Uterus (tissue), 4 donors: ENCODE results near the gene KAT5. TPM values are rescaled to one million over a fixed set of nuclear protein-coding genes. Genes with fewer than 3 reads are reported as not detected.
A peak's percentile ranks its signal among the peaks of the same experiment; 100 is the strongest.

Experiments
- DNase-seq, 2 donors: peaks; one replicate each; pipeline ENCODE4 v3.0.0-alpha.2; 2019 to 2020
- H3K27ac ChIP-seq, 2 donors: fragments of 200-600 bp; sonication (generic); 1 replicate in 1 of 2; 2 replicates in 1 of 2; pipeline ENCODE4 v1.5.1; 2016 to 2018
- H3K27me3 ChIP-seq, 2 donors: fragments of 200-600 bp; sonication (generic); one replicate each; pipeline ENCODE4 v1.5.1; 2018 to 2019; ENCODE audit warnings: control low read depth in 1 of 2
- H3K36me3 ChIP-seq, 2 donors: fragments of 200-600 bp; sonication (generic); one replicate each; pipeline ENCODE4 v1.5.1; 2019; ENCODE audit warnings: control low read depth in 1 of 2
- H3K4me1 ChIP-seq, 2 donors: fragments of 200-600 bp; sonication (generic); one replicate each; pipeline ENCODE4 v1.5.1; 2018 to 2019; ENCODE audit warnings: control low read depth in 1 of 2
- H3K4me3 ChIP-seq, 2 donors: fragments of 200-600 bp; sonication (generic); 1 replicate in 1 of 2; 2 replicates in 1 of 2; pipeline ENCODE4 v1.5.1; 2018 to 2019; ENCODE audit warnings: mild to moderate bottlenecking in 1 of 2
- H3K9me3 ChIP-seq, 2 donors: fragments of 200-600 bp; sonication (generic); one replicate each; pipeline ENCODE4 v1.5.1; 2019; ENCODE audit warnings: control low read depth in 1 of 2
- POLR2A ChIP-seq, 2 donors: fragments of 450-650 bp; IDR thresholded peaks; one replicate each; pipeline ENCODE4 v1.6.1; 2016; ENCODE audit warnings: antibody characterized with exemption in 2 of 2, mild to moderate bottlenecking in 1 of 2, moderate library complexity in 1 of 2
- intact Hi-C: fragments of 100-400 bp; cut with DNase I; formaldehyde crosslinking; loops from one replicate; pipeline ENCODE4 v1.15.1; 2023; ENCODE audit warnings: low total_unique reads
- total RNA-seq, 4 donors: library from RNA; depleted of rRNA in 3 of 4; stranded (reverse); fragments of >200 nt in 3 of 4; gene quantifications; one replicate each; pipeline versions ENCODE4 v1.1.0 to v1.2.4, GENCODE V29; 2014 to 2023
- TF ChIP-seq, protein P1 (sequence below), 4 experiments: fragments of 200-600 bp in 2 of 4; fragments of 450-650 bp in 2 of 4; sonication (generic) in 2 of 4; IDR thresholded peaks; one replicate each; pipeline ENCODE4 v1.5.1; 2016 to 2019; ENCODE audit warnings: antibody characterized with exemption in 4 of 4, mild to moderate bottlenecking in 2 of 4, moderate library complexity in 1 of 4
- donor health status: DM: yes; HTN: yes; CAD: no.

KAT5 gene
- total RNA-seq, 4 donors from 2014 or later = 37.1 to 113 (median 81.5) TPM

- H3K27ac ChIP-seq = no peak overlapping the region
- no peaks in the 10 kb centered on the region for H3K36me3 ChIP-seq
- no peaks in the 10 kb centered on the region for H3K9me3 ChIP-seq
- no peak for TF ChIP-seq POLR2A (IDR thresholded peaks at IDR 0.05)
- TF ChIP-seq, protein P1, sequence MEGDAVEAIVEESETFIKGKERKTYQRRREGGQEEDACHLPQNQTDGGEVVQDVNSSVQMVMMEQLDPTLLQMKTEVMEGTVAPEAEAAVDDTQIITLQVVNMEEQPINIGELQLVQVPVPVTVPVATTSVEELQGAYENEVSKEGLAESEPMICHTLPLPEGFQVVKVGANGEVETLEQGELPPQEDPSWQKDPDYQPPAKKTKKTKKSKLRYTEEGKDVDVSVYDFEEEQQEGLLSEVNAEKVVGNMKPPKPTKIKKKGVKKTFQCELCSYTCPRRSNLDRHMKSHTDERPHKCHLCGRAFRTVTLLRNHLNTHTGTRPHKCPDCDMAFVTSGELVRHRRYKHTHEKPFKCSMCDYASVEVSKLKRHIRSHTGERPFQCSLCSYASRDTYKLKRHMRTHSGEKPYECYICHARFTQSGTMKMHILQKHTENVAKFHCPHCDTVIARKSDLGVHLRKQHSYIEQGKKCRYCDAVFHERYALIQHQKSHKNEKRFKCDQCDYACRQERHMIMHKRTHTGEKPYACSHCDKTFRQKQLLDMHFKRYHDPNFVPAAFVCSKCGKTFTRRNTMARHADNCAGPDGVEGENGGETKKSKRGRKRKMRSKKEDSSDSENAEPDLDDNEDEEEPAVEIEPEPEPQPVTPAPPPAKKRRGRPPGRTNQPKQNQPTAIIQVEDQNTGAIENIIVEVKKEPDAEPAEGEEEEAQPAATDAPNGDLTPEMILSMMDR (IDR thresholded peaks at IDR 0.05) = no peak
- peaks cover 0 to 17% of the 10 kb centered on the region in 2 donors for H3K4me1 ChIP-seq
- H3K27me3 ChIP-seq = no peaks in the 10 kb centered on the region
- no peak overlapping the region for H3K4me3 ChIP-seq
- no peak for DNase-seq
- intact Hi-C loops = no loop called here
Observed at GRCh38 chr11:65716774-65717405, 4.8 kb downstream of the KAT5 start.

DNA sequence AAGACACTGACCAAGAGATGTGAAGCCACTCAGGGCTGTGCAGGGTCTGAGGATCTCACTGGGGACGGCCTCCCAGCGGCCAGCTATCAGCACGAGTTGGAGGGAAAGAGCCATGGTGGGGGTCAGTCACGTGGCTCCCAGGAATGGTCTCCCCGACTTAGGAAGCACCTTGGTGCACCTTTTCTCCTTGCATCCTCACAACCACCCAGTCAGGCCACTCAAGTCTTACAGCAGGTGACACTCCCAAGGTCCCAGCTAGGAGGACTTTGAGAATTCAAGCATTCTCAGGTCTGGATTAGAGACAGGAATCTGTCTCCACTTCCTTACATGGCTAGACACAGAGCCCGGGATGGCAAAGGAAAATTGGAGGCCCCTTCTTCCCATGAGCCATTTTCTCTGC, 5.9 kb downstream of the KAT5 start:
- DNase-seq = no peak
- no peak for TF ChIP-seq POLR2A (IDR thresholded peaks at IDR 0.05)
- TF ChIP-seq, protein P1 (IDR thresholded peaks at IDR 0.05) = no peak
- no peak overlapping the region for H3K4me3 ChIP-seq
- H3K4me1 ChIP-seq = peaks cover 0 to 12% of the 10 kb centered on the region in 2 donors
- no peak overlapping the region for H3K27ac ChIP-seq
- intact Hi-C loops = no loop called here
- H3K36me3 ChIP-seq = no peaks in the 10 kb centered on the region
- no peaks in the 10 kb centered on the region for H3K27me3 ChIP-seq
- H3K9me3 ChIP-seq = no peaks in the 10 kb centered on the region

DNA sequence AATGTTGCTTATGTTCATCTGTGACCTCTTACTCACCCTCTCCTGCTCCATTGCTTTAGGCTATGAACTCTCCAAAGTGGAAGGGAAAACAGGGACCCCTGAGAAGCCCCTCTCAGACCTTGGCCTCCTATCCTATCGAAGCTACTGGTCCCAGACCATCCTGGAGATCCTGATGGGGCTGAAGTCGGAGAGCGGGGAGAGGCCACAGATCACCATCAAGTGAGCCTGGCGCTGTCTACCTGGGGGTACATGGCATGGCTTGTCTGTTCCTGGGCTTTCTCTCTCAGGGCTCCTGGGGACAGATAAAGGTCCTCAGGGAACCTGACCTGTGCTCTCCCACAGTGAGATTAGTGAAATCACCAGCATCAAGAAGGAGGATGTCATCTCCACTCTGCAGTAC, 6.5 kb downstream of the KAT5 start:
- Histone ChIP-seq H3K4me1 (peaks cover 0 to 8% of the 10 kb centered on the region in 2 donors), H3K27me3 (no peaks in the 10 kb centered on the region), H3K4me3 (no peak overlapping the region), H3K36me3 (no peaks in the 10 kb centered on the region), H3K27ac (no peak overlapping the region), H3K9me3 (no peaks in the 10 kb centered on the region)
- no peak for TF ChIP-seq POLR2A (IDR thresholded peaks at IDR 0.05)
- TF ChIP-seq, protein P1 (IDR thresholded peaks at IDR 0.05) = no peak
- no peak for DNase-seq
- intact Hi-C loops = no loop called here

- Histone ChIP-seq H3K36me3 (no peaks in the 10 kb centered on the region), H3K9me3 (no peaks in the 10 kb centered on the region), H3K27me3 (no peaks in the 10 kb centered on the region), H3K4me1 (peaks cover 0 to 8% of the 10 kb centered on the region in 2 donors), H3K4me3 (no peak overlapping the region), H3K27ac (no peak overlapping the region)
- no peak for DNase-seq
- TF ChIP-seq, protein P1 (IDR thresholded peaks at IDR 0.05) = no peak
- no peak for TF ChIP-seq POLR2A (IDR thresholded peaks at IDR 0.05)
- intact Hi-C loops = no loop called here
Observed at GRCh38 chr11:65718964-65719492, 7.0 kb downstream of the KAT5 start.

DNA sequence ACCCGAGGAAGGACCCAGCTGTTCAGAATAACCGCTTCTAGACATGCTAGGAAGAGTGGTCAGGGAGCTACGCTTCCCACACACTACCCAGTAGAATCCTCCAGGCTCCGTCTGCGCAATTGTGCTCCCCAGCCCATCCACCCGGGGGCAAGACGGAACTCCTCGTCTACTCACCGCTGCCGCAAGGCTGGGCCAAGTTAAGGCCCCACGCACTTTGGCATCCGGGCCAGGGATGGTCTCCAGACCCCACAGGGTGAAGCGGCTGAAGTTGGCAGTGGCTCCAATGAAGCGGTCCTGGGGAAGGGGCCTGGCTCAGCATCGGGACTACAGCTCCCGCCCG, 7.8 kb downstream of the KAT5 start:
- H3K27ac ChIP-seq = peak overlapping the region; percentile 86 to 94
- no peak for TF ChIP-seq POLR2A (IDR thresholded peaks at IDR 0.05)
- TF ChIP-seq, protein P1 (IDR thresholded peaks at IDR 0.05) = no peak
- H3K27me3 ChIP-seq = no peaks in the 10 kb centered on the region
- no peaks in the 10 kb centered on the region for H3K36me3 ChIP-seq
- H3K9me3 ChIP-seq = no peaks in the 10 kb centered on the region
- peaks cover 0 to 8% of the 10 kb centered on the region in 2 donors for H3K4me1 ChIP-seq
- peak; percentile 36 to 44 for DNase-seq
- peak overlapping the region; percentile 63 to 92 for H3K4me3 ChIP-seq
- intact Hi-C loops = no loop called here
